ENCODE measurements around the gene EBP.

Gene EBP

GRCh38 chrX:48530736-48531135 is 9.1 kb downstream of the EBP start:
- Histone ChIP-seq H3K27me3 (ENCODE audit: insufficient read depth, poor library complexity, severe bottlenecking) (no peaks in the 10 kb centered on the region), H3K27ac (replicated peaks) (no peak overlapping the region), H3K4me3 (replicated peaks; ENCODE audit: insufficient read depth, low read length) (no peak overlapping the region)
- DNase-seq (ENCODE audit: low read depth in 1 of 2, low spot score in 1 of 2) = no peak
- TF ChIP-seq GABPA (IDR thresholded peaks at IDR 0.05; ENCODE audit: low read depth) (no peak), SPI1 (IDR thresholded peaks at IDR 0.05; ENCODE audit: borderline replicate concordance, low read depth) (no peak), POLR2AphosphoS5 (IDR thresholded peaks at IDR 0.05; ENCODE audit: low read depth) (no peak)
- TF ChIP-seq, protein P1, sequence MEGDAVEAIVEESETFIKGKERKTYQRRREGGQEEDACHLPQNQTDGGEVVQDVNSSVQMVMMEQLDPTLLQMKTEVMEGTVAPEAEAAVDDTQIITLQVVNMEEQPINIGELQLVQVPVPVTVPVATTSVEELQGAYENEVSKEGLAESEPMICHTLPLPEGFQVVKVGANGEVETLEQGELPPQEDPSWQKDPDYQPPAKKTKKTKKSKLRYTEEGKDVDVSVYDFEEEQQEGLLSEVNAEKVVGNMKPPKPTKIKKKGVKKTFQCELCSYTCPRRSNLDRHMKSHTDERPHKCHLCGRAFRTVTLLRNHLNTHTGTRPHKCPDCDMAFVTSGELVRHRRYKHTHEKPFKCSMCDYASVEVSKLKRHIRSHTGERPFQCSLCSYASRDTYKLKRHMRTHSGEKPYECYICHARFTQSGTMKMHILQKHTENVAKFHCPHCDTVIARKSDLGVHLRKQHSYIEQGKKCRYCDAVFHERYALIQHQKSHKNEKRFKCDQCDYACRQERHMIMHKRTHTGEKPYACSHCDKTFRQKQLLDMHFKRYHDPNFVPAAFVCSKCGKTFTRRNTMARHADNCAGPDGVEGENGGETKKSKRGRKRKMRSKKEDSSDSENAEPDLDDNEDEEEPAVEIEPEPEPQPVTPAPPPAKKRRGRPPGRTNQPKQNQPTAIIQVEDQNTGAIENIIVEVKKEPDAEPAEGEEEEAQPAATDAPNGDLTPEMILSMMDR (IDR thresholded peaks at IDR 0.05; ENCODE audit: insufficient read depth, low read length) = no peak

DNA sequence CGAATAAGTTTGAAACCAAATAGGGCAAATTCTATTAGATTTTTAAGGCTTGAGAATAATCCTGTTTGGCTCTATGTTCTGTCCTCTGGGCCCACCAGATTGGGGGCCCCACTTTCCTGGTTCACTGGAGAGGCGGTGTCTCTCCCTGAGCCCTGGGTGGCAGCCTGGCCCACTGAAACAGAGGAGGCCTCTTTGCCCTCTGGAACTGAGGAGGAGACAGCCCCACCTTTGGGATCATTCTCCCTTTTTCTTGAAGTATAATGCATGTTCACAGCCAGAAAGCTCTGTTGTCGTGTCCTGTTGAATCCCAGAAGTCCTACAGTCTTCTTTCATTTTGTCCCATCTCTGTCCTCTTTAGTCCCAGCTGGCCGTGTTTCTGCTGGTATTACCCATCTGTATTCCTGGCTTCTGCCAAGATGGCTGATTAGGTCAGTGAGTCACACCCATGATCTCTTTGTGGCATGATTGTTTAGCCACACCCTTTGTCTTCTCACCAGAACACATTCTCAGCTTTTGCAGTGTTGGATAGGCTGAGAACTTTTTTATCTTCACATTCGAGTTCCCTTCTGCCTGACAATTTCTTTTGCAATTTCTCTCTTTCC is 9.9 kb downstream of the EBP start:
- TF ChIP-seq GABPA (IDR thresholded peaks at IDR 0.05; ENCODE audit: low read depth) (no peak), POLR2AphosphoS5 (IDR thresholded peaks at IDR 0.05; ENCODE audit: low read depth) (no peak), REST (IDR thresholded peaks at IDR 0.05; ENCODE audit: insufficient replicate concordance, low read depth) (no peak), SPI1 (IDR thresholded peaks at IDR 0.05; ENCODE audit: borderline replicate concordance, low read depth) (no peak)
- TF ChIP-seq, protein P1 (IDR thresholded peaks at IDR 0.05; ENCODE audit: insufficient read depth, low read length) = no peak
- Histone ChIP-seq H3K27me3 (ENCODE audit: insufficient read depth, poor library complexity, severe bottlenecking) (no peaks in the 10 kb centered on the region), H3K27ac (replicated peaks) (peak overlapping the region; percentile 53), H3K4me3 (replicated peaks; ENCODE audit: insufficient read depth, low read length) (no peak overlapping the region)
- no peak for DNase-seq (ENCODE audit: low read depth in 1 of 2, low spot score in 1 of 2)

- DNase-seq (ENCODE audit: low read depth in 1 of 2, low spot score in 1 of 2) = no peak
- TF ChIP-seq POLR2AphosphoS5 (IDR thresholded peaks at IDR 0.05; ENCODE audit: low read depth) = no peak
- TF ChIP-seq REST (IDR thresholded peaks at IDR 0.05; ENCODE audit: insufficient replicate concordance, low read depth) = no peak
- TF ChIP-seq SPI1 (IDR thresholded peaks at IDR 0.05; ENCODE audit: borderline replicate concordance, low read depth) = no peak
- TF ChIP-seq, protein P1 (IDR thresholded peaks at IDR 0.05; ENCODE audit: insufficient read depth, low read length) = no peak
- TF ChIP-seq GABPA (IDR thresholded peaks at IDR 0.05; ENCODE audit: low read depth) = no peak
- Histone ChIP-seq H3K27ac (replicated peaks) (peak overlapping the region; percentile 53; the same call in 1 of the 2 replicates), H3K27me3 (ENCODE audit: insufficient read depth, poor library complexity, severe bottlenecking) (no peaks in the 10 kb centered on the region), H3K4me3 (replicated peaks; ENCODE audit: insufficient read depth, low read length) (no peak overlapping the region)
These were observed 10.6 kb downstream of the EBP start for GRCh38 chrX:48532161-48532560.

GRCh38 chrX:48533165-48533564 is 11.6 kb downstream of the EBP start:
- TF ChIP-seq SPI1 (IDR thresholded peaks at IDR 0.05; ENCODE audit: borderline replicate concordance, low read depth) = no peak
- no peak for DNase-seq (ENCODE audit: low read depth in 1 of 2, low spot score in 1 of 2)
- no peaks in the 10 kb centered on the region for H3K27me3 ChIP-seq (ENCODE audit: insufficient read depth, poor library complexity, severe bottlenecking)
- no peak overlapping the region for H3K4me3 ChIP-seq (replicated peaks; ENCODE audit: insufficient read depth, low read length)
- H3K27ac ChIP-seq (replicated peaks) = no peak overlapping the region

Data from HL-60 (cell line).